ENCODE results near the gene APOBEC4.
"Not testable (repeated sequence)": the region's sequence is repeated elsewhere in the genome, so short reads cannot be mapped to it uniquely, and the experiment has no call there.

The APOBEC4 gene

GRCh38 chr1:183635099-183635605 lies 18.0 kb downstream of the APOBEC4 start:
- no peak for DNase-seq (ENCODE audit: extremely low read depth in 1 of 2, low read depth in 1 of 2)

- no peak for DNase-seq (ENCODE audit: extremely low read depth in 1 of 2, low read depth in 1 of 2)
Observed at GRCh38 chr1:183634429-183635065, 18.6 kb downstream of the APOBEC4 start.

GRCh38 chr1:183633676-183634343 lies 19.3 kb downstream of the APOBEC4 start:
- no peak for DNase-seq (ENCODE audit: extremely low read depth in 1 of 2, low read depth in 1 of 2)

GRCh38 chr1:183632964-183633363 lies 20.2 kb downstream of the APOBEC4 start:
- DNase-seq (ENCODE audit: extremely low read depth in 1 of 2, low read depth in 1 of 2) = no peak

- DNase-seq (ENCODE audit: extremely low read depth in 1 of 2, low read depth in 1 of 2) = no peak
Observed at GRCh38 chr1:183632114-183632513, 21.0 kb downstream of the APOBEC4 start.

GRCh38 chr1:183630748-183631147 lies 22.4 kb downstream of the APOBEC4 start:
- no peak for DNase-seq (ENCODE audit: extremely low read depth in 1 of 2, low read depth in 1 of 2)

GRCh38 chr1:183628537-183628936 lies 24.6 kb downstream of the APOBEC4 start:
- DNase-seq (ENCODE audit: extremely low read depth in 1 of 2, low read depth in 1 of 2) = no peak

- not testable (repeated sequence) for DNase-seq (ENCODE audit: extremely low read depth in 1 of 2, low read depth in 1 of 2)
Observed at GRCh38 chr1:183626236-183626635, 26.9 kb downstream of the APOBEC4 start.

- DNase-seq (ENCODE audit: extremely low read depth in 1 of 2, low read depth in 1 of 2) = no peak
Observed at GRCh38 chr1:183622884-183623785, 30.0 kb downstream of the APOBEC4 start.

- DNase-seq (ENCODE audit: extremely low read depth in 1 of 2, low read depth in 1 of 2) = no peak
Observed at GRCh38 chr1:183622013-183622412, 31.1 kb downstream of the APOBEC4 start.

GRCh38 chr1:183620311-183620710 lies 32.8 kb downstream of the APOBEC4 start:
- DNase-seq (ENCODE audit: extremely low read depth in 1 of 2, low read depth in 1 of 2) = no peak

GRCh38 chr1:183619781-183620180 lies 33.3 kb downstream of the APOBEC4 start:
- no peak for DNase-seq (ENCODE audit: extremely low read depth in 1 of 2, low read depth in 1 of 2)

GRCh38 chr1:183618202-183618601 lies 34.9 kb downstream of the APOBEC4 start:
- not testable (repeated sequence) for DNase-seq (ENCODE audit: extremely low read depth in 1 of 2, low read depth in 1 of 2)

GRCh38 chr1:183612975-183613374 lies 40.1 kb downstream of the APOBEC4 start:
- not testable (repeated sequence) for DNase-seq (ENCODE audit: extremely low read depth in 1 of 2, low read depth in 1 of 2)

GRCh38 chr1:183612407-183612806 lies 40.7 kb downstream of the APOBEC4 start:
- no peak for DNase-seq (ENCODE audit: extremely low read depth in 1 of 2, low read depth in 1 of 2)

- DNase-seq (ENCODE audit: extremely low read depth in 1 of 2, low read depth in 1 of 2) = no peak
Observed at GRCh38 chr1:183611021-183611420, 42.1 kb downstream of the APOBEC4 start.

GRCh38 chr1:183609759-183610452 lies 43.2 kb downstream of the APOBEC4 start:
- no peak for DNase-seq (ENCODE audit: extremely low read depth in 1 of 2, low read depth in 1 of 2)

- DNase-seq (ENCODE audit: extremely low read depth in 1 of 2, low read depth in 1 of 2) = no peak
Observed at GRCh38 chr1:183609313-183609712, 43.8 kb downstream of the APOBEC4 start.

- no peak for DNase-seq (ENCODE audit: extremely low read depth in 1 of 2, low read depth in 1 of 2)
Observed at GRCh38 chr1:183607322-183607980, 45.7 kb downstream of the APOBEC4 start.

- DNase-seq (ENCODE audit: extremely low read depth in 1 of 2, low read depth in 1 of 2) = no peak
Observed at GRCh38 chr1:183605904-183606303, 47.2 kb downstream of the APOBEC4 start.
